HepG2 (cell line): ENCODE data around the gene GNAZ. TPM values are rescaled to one million over a fixed set of nuclear protein-coding genes. Genes with fewer than 3 reads are reported as not detected.

Source experiments
- ETS1 ChIP-seq: sonication (generic); formaldehyde crosslinking; IDR thresholded peaks from 2 replicates; pipeline ENCODE4 v1.4.0; 2020; ENCODE audit warnings: missing genetic modification reagents
- IKZF1 ChIP-seq: fragments of 450-650 bp; IDR thresholded peaks from 2 replicates; pipeline ENCODE4 v1.7.1; 2016
- JUND ChIP-seq: sonication (generic); formaldehyde crosslinking; IDR thresholded peaks from 2 replicates; pipeline ENCODE4 v1.8.0; 2022; ENCODE audit warnings: mild to moderate bottlenecking, missing genetic modification reagents
- MAF1 ChIP-seq: sonication (generic); formaldehyde crosslinking; IDR thresholded peaks from 2 replicates; pipeline ENCODE4 v1.5.0; 2020; ENCODE audit warnings: missing genetic modification reagents, borderline replicate concordance
- MAX ChIP-seq: IDR thresholded peaks from 2 replicates; pipeline ENCODE4 v1.6.1; 2012; ENCODE audit warnings: inconsistent platforms
- MBD4 ChIP-seq: IDR thresholded peaks from 2 replicates; pipeline ENCODE4 v1.6.1; 2012; ENCODE audit warnings: low read length, inconsistent platforms, borderline replicate concordance
- MTF2 ChIP-seq: sonication (generic); formaldehyde crosslinking; IDR thresholded peaks from 2 replicates; pipeline ENCODE4 v1.5.0; 2020; ENCODE audit warnings: missing genetic modification reagents, borderline replicate concordance
- PHF21A ChIP-seq: sonication (generic); formaldehyde crosslinking; IDR thresholded peaks from 2 replicates; pipeline ENCODE4 v1.5.0; 2020; ENCODE audit warnings: mild to moderate bottlenecking, missing genetic modification reagents
- RAD51 ChIP-seq: fragments of 450-650 bp; IDR thresholded peaks from 2 replicates; pipeline ENCODE4 v1.6.1; 2016; ENCODE audit warnings: borderline replicate concordance
- ZNF264 ChIP-seq: sonication (generic); formaldehyde crosslinking; IDR thresholded peaks from 2 replicates; pipeline ENCODE4 v1.4.0; 2020; ENCODE audit warnings: missing genetic modification reagents
- ZNF292 ChIP-seq: sonication (generic); formaldehyde crosslinking; IDR thresholded peaks from 2 replicates; pipeline ENCODE4 v1.8.1; 2022; ENCODE audit warnings: mild to moderate bottlenecking, low read depth, missing genetic modification reagents, borderline replicate concordance
- ZNF530 ChIP-seq: sonication (generic); formaldehyde crosslinking; IDR thresholded peaks from 2 replicates; pipeline ENCODE4 v1.5.0; 2020; ENCODE audit warnings: low read depth, mild to moderate bottlenecking, missing genetic modification reagents
- ZNF776 ChIP-seq: sonication (generic); formaldehyde crosslinking; IDR thresholded peaks from 2 replicates; pipeline ENCODE4 v1.4.0; 2020; ENCODE audit warnings: mild to moderate bottlenecking, missing genetic modification reagents
- polyA plus RNA-seq, 8 experiments: library from polyadenylated mRNA; depleted of rRNA in 3 of 8; stranded (reverse) in 7 of 8; unstranded in 1 of 8; fragments of >200 nt; fragmentation: Illumina TruSeq in 4 of 8; extraction: Trizol in 4 of 8; gene quantifications; 2 replicates each; pipeline versions ENCODE4 v1.2.1 to v1.2.3, GENCODE V29; 2011 to 2016; ENCODE audit warnings: low read depth in 4 of 8, missing spikeins in 1 of 8, mixed read lengths in 1 of 8; ENCODE audit not compliant: insufficient read depth in 1 of 8
- total RNA-seq, 5 experiments: library from RNA; depleted of rRNA; stranded (reverse); fragments of >200 nt; fragmentation: Illumina TruSeq; extraction: Trizol; gene quantifications; 2 replicates each; pipeline ENCODE4 v1.2.3, GENCODE V29; 2016; ENCODE audit warnings: low read depth in 1 of 5
- TF ChIP-seq, protein P1 (sequence below): sonication (generic); formaldehyde crosslinking; conservative IDR thresholded peaks from 2 replicates; pipeline ENCODE4 v1.8.0; 2022; ENCODE audit warnings: mild to moderate bottlenecking, moderate library complexity, missing genetic modification reagents
- TF ChIP-seq, protein P2 (sequence below): sonication (generic); formaldehyde crosslinking; IDR thresholded peaks from 2 replicates; pipeline ENCODE4 v1.4.0; 2020; ENCODE audit warnings: missing genetic modification reagents; ENCODE audit errors: not compliant biosample characterization
- TF ChIP-seq, protein P3 (sequence below), 2 experiments: sonication (generic) in 1 of 2; formaldehyde crosslinking in 1 of 2; IDR thresholded peaks; 2 replicates each; pipeline versions ENCODE4 v1.4.0 to v1.6.1; 2016 to 2020; ENCODE audit warnings: borderline replicate concordance in 1 of 2, low read depth in 1 of 2, mild to moderate bottlenecking in 1 of 2, missing genetic modification reagents in 1 of 2

GNAZ gene
- total and polyA plus RNA-seq, 2 of the 13 experiments (the other 11 are each of a cell fraction or from before 2014, with no cell fraction given): 11.4 to 22.3 TPM

DNA sequence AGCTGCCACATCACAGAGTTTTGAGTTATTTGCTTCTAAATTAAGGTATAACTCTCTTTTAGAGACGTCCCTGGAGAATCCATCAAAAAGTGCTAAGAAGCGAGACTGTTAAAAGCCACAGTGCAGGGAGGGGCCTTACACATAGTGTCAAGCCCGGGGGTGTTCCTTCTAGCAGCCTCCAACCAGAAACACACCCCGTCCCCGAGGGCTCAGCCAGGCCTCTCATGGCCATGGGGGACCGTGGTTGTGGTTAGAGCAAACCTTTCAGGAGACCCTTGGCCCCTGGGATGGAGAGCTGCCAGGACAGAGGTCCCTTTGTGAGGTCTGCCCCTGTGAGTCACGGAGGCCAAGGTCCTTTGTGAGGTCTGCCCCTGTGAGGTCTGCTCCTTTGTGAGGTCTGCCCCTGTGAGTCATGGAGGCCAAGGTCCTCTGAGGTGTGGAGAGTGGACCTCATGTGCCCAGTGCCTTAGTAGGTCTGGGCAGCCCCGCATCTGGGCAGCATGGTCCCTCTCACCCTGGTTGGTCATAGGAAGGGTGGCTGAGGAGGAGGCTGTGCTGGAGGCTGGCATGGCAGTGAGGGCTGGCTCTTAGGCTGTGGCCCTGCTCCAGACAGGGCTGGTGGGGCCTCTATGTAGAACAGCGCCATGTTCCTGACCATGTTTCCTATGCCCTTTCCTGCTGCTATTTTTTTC lies 5.4 kb downstream of the GNAZ start (continued):
- TF ChIP-seq, protein P1, sequence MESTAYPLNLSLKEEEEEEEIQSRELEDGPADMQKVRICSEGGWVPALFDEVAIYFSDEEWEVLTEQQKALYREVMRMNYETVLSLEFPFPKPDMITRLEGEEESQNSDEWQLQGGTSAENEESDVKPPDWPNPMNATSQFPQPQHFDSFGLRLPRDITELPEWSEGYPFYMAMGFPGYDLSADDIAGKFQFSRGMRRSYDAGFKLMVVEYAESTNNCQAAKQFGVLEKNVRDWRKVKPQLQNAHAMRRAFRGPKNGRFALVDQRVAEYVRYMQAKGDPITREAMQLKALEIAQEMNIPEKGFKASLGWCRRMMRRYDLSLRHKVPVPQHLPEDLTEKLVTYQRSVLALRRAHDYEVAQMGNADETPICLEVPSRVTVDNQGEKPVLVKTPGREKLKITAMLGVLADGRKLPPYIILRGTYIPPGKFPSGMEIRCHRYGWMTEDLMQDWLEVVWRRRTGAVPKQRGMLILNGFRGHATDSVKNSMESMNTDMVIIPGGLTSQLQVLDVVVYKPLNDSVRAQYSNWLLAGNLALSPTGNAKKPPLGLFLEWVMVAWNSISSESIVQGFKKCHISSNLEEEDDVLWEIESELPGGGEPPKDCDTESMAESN (CRISPR knock-in tag): peak; percentile 90; the same call in 1 of the 2 replicates
- TF ChIP-seq JUND (CRISPR knock-in tag): peak; percentile 100
- no peak for TF ChIP-seq IKZF1
- TF ChIP-seq MAF1 (CRISPR knock-in tag): no peak
- TF ChIP-seq ZNF264 (CRISPR knock-in tag): peak; percentile 93
- no peak for TF ChIP-seq ZNF530
- TF ChIP-seq MTF2: peak; percentile 80; the same call in 1 of the 2 replicates
- TF ChIP-seq ZNF292 (CRISPR knock-in tag): peak; percentile 91; the same call in 1 of the 2 replicates
- TF ChIP-seq, protein P2, sequence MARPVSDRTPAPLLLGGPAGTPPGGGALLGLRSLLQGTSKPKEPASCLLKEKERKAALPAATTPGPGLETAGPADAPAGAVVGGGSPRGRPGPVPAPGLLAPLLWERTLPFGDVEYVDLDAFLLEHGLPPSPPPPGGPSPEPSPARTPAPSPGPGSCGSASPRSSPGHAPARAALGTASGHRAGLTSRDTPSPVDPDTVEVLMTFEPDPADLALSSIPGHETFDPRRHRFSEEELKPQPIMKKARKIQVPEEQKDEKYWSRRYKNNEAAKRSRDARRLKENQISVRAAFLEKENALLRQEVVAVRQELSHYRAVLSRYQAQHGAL (CRISPR knock-in tag): no peak
- no peak for TF ChIP-seq ETS1
- TF ChIP-seq, protein P3, sequence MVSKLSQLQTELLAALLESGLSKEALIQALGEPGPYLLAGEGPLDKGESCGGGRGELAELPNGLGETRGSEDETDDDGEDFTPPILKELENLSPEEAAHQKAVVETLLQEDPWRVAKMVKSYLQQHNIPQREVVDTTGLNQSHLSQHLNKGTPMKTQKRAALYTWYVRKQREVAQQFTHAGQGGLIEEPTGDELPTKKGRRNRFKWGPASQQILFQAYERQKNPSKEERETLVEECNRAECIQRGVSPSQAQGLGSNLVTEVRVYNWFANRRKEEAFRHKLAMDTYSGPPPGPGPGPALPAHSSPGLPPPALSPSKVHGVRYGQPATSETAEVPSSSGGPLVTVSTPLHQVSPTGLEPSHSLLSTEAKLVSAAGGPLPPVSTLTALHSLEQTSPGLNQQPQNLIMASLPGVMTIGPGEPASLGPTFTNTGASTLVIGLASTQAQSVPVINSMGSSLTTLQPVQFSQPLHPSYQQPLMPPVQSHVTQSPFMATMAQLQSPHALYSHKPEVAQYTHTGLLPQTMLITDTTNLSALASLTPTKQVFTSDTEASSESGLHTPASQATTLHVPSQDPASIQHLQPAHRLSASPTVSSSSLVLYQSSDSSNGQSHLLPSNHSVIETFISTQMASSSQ (IDR thresholded peaks at IDR 0.05; ENCODE audit: low read depth): peak; percentile 30; the same call in 1 of the 2 replicates
- TF ChIP-seq, protein P3 (CRISPR knock-in tag; IDR thresholded peaks at IDR 0.05; ENCODE audit: borderline replicate concordance): peak; percentile 91; the same call in 1 of the 2 replicates
- peak; percentile 94 for TF ChIP-seq MAX
- peak; percentile 97 for TF ChIP-seq PHF21A (CRISPR knock-in tag)
- TF ChIP-seq RAD51: no peak
- no peak for TF ChIP-seq ZNF776 (CRISPR knock-in tag)
- TF ChIP-seq MBD4: no peak
